Neuronal stem cell (in vitro differentiated cells): Measurements from ENCODE around the gene JDP2.
A peak's percentile ranks its signal among the peaks of the same experiment; 100 is the strongest.

Experiments used
- DNase-seq: peaks from one replicate; pipeline ENCODE4 v3.0.0-alpha.2; 2013; ENCODE audit warnings: low spot score
- H2AFZ ChIP-seq: one replicate; pipeline ENCODE4 v1.6.1; 2013; ENCODE audit warnings: mild to moderate bottlenecking, low read length, inconsistent platforms
- H2AK5ac ChIP-seq: 2 replicates; pipeline ENCODE4 v1.6.1; 2013; ENCODE audit warnings: low read depth, mild to moderate bottlenecking, inconsistent platforms, low read length, moderate library complexity, mixed read lengths
- H2BK120ac ChIP-seq: 2 replicates; pipeline ENCODE4 v1.6.1; 2013; ENCODE audit warnings: low read depth, mild to moderate bottlenecking, inconsistent platforms, low read length, moderate library complexity, mixed read lengths
- H2BK12ac ChIP-seq: one replicate; pipeline ENCODE4 v1.6.1; 2013; ENCODE audit warnings: low read length, inconsistent platforms
- H2BK15ac ChIP-seq: 2 replicates; pipeline ENCODE4 v1.6.1; 2013; ENCODE audit warnings: mild to moderate bottlenecking, low read length, inconsistent platforms, mixed read lengths
- H2BK5ac ChIP-seq: one replicate; pipeline ENCODE4 v1.6.1; 2013; ENCODE audit warnings: inconsistent platforms, mild to moderate bottlenecking, low read length, moderate library complexity
- H3K14ac ChIP-seq: one replicate; pipeline ENCODE4 v1.6.1; 2013; ENCODE audit warnings: low read length, inconsistent platforms
- H3K18ac ChIP-seq: 2 replicates; pipeline ENCODE4 v1.6.1; 2013; ENCODE audit warnings: low read length, inconsistent platforms
- H3K23ac ChIP-seq: 2 replicates; pipeline ENCODE4 v1.6.1; 2013; ENCODE audit warnings: low read depth, mild to moderate bottlenecking, mixed read lengths, low read length, inconsistent platforms; ENCODE audit not compliant: poor library complexity
- H3K27ac ChIP-seq: replicated peaks from 3 replicates; pipeline ENCODE4 v1.5.1; 2013; ENCODE audit warnings: low read length, inconsistent platforms
- H3K27me3 ChIP-seq, 3 experiments: 2 replicates each; pipeline ENCODE4 v1.6.1; 2013; ENCODE audit warnings: low read length in 3 of 3, mild to moderate bottlenecking in 2 of 3, inconsistent platforms in 1 of 3, low read depth in 1 of 3, mixed read lengths in 1 of 3, moderate library complexity in 1 of 3; ENCODE audit not compliant: control insufficient read depth in 3 of 3, insufficient read depth in 3 of 3
- H3K36me3 ChIP-seq, 2 donors: replicated peaks in 1 of 2; 2 replicates each; pipeline ENCODE4 v1.6.1; 2013; ENCODE audit warnings: low read length in 2 of 2; ENCODE audit not compliant: control insufficient read depth in 2 of 2, insufficient read depth in 2 of 2
- H3K4ac ChIP-seq: 2 replicates; pipeline ENCODE4 v1.6.1; 2013; ENCODE audit warnings: inconsistent platforms, mild to moderate bottlenecking, low read length, moderate library complexity
- H3K4me1 ChIP-seq, 2 donors: 1 replicate in 1 of 2; 2 replicates in 1 of 2; pipeline ENCODE4 v1.6.1; 2013; ENCODE audit warnings: low read length in 2 of 2, low read depth in 1 of 2; ENCODE audit not compliant: control insufficient read depth in 2 of 2, insufficient read depth in 1 of 2
- H3K4me2 ChIP-seq: one replicate; pipeline ENCODE4 v1.6.1; 2013; ENCODE audit warnings: mild to moderate bottlenecking, low read length, inconsistent platforms; ENCODE audit not compliant: insufficient read depth, poor library complexity, severe bottlenecking
- H3K4me3 ChIP-seq, 2 donors: 2 replicates each; pipeline ENCODE4 v1.5.1; 2013; ENCODE audit warnings: low read length in 2 of 2, mild to moderate bottlenecking in 2 of 2, inconsistent platforms in 1 of 2, moderate library complexity in 1 of 2
- H3K79me1 ChIP-seq: one replicate; pipeline ENCODE4 v1.6.1; 2013; ENCODE audit warnings: low read depth, mild to moderate bottlenecking, inconsistent platforms, low read length, moderate library complexity
- H3K9ac ChIP-seq: one replicate; pipeline ENCODE4 v1.6.1; 2013; ENCODE audit warnings: mild to moderate bottlenecking, low read depth, low read length, inconsistent platforms; ENCODE audit not compliant: poor library complexity
- H3K9me3 ChIP-seq, 2 donors: replicated peaks in 1 of 2; 2 replicates each; pipeline versions ENCODE3 to v1.6.1; 2013; ENCODE audit warnings: low read length in 2 of 2, mild to moderate bottlenecking in 2 of 2, inconsistent platforms in 1 of 2, low read depth in 1 of 2, mixed read lengths in 1 of 2, moderate library complexity in 1 of 2; ENCODE audit not compliant: control insufficient read depth in 2 of 2, insufficient read depth in 1 of 2
- H4K8ac ChIP-seq: one replicate; pipeline ENCODE4 v1.6.1; 2013; ENCODE audit warnings: low read depth, mild to moderate bottlenecking, inconsistent platforms, low read length, moderate library complexity
- H4K91ac ChIP-seq: one replicate; pipeline ENCODE4 v1.6.1; 2013; ENCODE audit warnings: low read length, low read depth, mild to moderate bottlenecking, inconsistent platforms; ENCODE audit not compliant: poor library complexity
- WGBS, 2 donors: extraction: QIAGEN DNeasy Blood & Tissue Kit; methylation state at CpG; one replicate each; pipeline ENCODE4 v1.1.7; 2013; ENCODE audit warnings: missing lambda C conversion rate in 2 of 2, mixed read lengths in 1 of 2; ENCODE audit not compliant: insufficient read length in 2 of 2, insufficient replicate concordance in 1 of 2; ENCODE audit errors: extremely low coverage in 2 of 2; 5-methylcytosine and 5-hydroxymethylcytosine counted together

JDP2 gene

GRCh38 chr14:75458305-75458704 lies 30.5 kb downstream of the JDP2 start:
- DNase-seq: no peak
- H3K9me3 ChIP-seq: no peaks in the 10 kb centered on the region
- H3K36me3 ChIP-seq: peaks cover 0 to 7% of the 10 kb centered on the region in 2 donors
- no peak overlapping the region for H4K91ac ChIP-seq
- no peak overlapping the region for H3K18ac ChIP-seq
- no peak overlapping the region for H3K4me3 ChIP-seq
- H3K23ac ChIP-seq: no peak overlapping the region
- H2BK12ac ChIP-seq: no peak overlapping the region
- no peak overlapping the region for H3K4ac ChIP-seq
- no CpG with 5 or more reads among the region's 3 CpGs for WGBS, 2 donors
- H3K27ac ChIP-seq: no peak overlapping the region
- H2AFZ ChIP-seq: no peak overlapping the region
- H3K79me1 ChIP-seq: no peaks in the 10 kb centered on the region
- no peak overlapping the region for H2BK5ac ChIP-seq
- H3K9ac ChIP-seq: no peak overlapping the region
- no peak overlapping the region for H2BK15ac ChIP-seq
- H3K27me3 ChIP-seq: no peaks in the 10 kb centered on the region
- no peak overlapping the region for H3K14ac ChIP-seq
- no peak overlapping the region for H2AK5ac ChIP-seq
- H2BK120ac ChIP-seq: no peak overlapping the region
- peaks cover 21 to 40% of the 10 kb centered on the region in 2 donors for H3K4me1 ChIP-seq
- H4K8ac ChIP-seq: no peak overlapping the region
- H3K4me2 ChIP-seq: no peak overlapping the region

GRCh38 chr14:75459099-75459741 lies 31.4 kb downstream of the JDP2 start:
- Histone ChIP-seq H3K27me3 (no peaks in the 10 kb centered on the region), H2AFZ (no peak overlapping the region), H2BK120ac (no peak overlapping the region), H4K8ac (no peak overlapping the region), H2BK15ac (peak overlapping the region; percentile 32), H3K4me1 (peaks cover 18 to 34% of the 10 kb centered on the region in 2 donors), H3K14ac (no peak overlapping the region), H4K91ac (no peak overlapping the region), H3K23ac (no peak overlapping the region), H3K18ac (peak overlapping the region; percentile 27), H3K9ac (peak overlapping the region; percentile 17), H3K9me3 (no peaks in the 10 kb centered on the region), H2AK5ac (peak overlapping the region; percentile 50), H3K4ac (no peak overlapping the region), H3K79me1 (no peaks in the 10 kb centered on the region), H3K4me2 (no peak overlapping the region), H2BK5ac (peak overlapping the region; percentile 33), H3K27ac (no peak overlapping the region), H2BK12ac (no peak overlapping the region), H3K36me3 (peaks cover 0 to 7% of the 10 kb centered on the region in 2 donors), H3K4me3 (no peak overlapping the region)
- WGBS, 2 donors: no CpG with 5 or more reads among the region's 12 CpGs
- DNase-seq: no peak

GRCh38 chr14:75459791-75460190 lies 32.0 kb downstream of the JDP2 start:
- no peak overlapping the region for H2BK15ac ChIP-seq
- no peak overlapping the region for H3K27ac ChIP-seq
- H3K9me3 ChIP-seq: no peaks in the 10 kb centered on the region
- H2BK12ac ChIP-seq: no peak overlapping the region
- H2AFZ ChIP-seq: no peak overlapping the region
- no peak overlapping the region for H4K8ac ChIP-seq
- H3K4ac ChIP-seq: no peak overlapping the region
- H3K18ac ChIP-seq: peak overlapping the region; percentile 27
- whole genome bisulfite sequencing, 2 donors: no CpG with 5 or more reads among the region's 1 CpG
- no peak overlapping the region for H2BK120ac ChIP-seq
- no peaks in the 10 kb centered on the region for H3K27me3 ChIP-seq
- no peak for DNase-seq
- no peak overlapping the region for H3K9ac ChIP-seq
- H3K79me1 ChIP-seq: no peaks in the 10 kb centered on the region
- no peak overlapping the region for H4K91ac ChIP-seq
- peaks cover 0 to 7% of the 10 kb centered on the region in 2 donors for H3K36me3 ChIP-seq
- peak overlapping the region; percentile 50 for H2AK5ac ChIP-seq
- H3K23ac ChIP-seq: no peak overlapping the region
- peaks cover 18 to 32% of the 10 kb centered on the region in 2 donors for H3K4me1 ChIP-seq
- no peak overlapping the region for H3K4me2 ChIP-seq
- no peak overlapping the region for H3K14ac ChIP-seq
- H2BK5ac ChIP-seq: peak overlapping the region; percentile 33
- H3K4me3 ChIP-seq: no peak overlapping the region

- no peak overlapping the region for H3K23ac ChIP-seq
- no peak overlapping the region for H3K4me3 ChIP-seq
- no CpG with 5 or more reads among the region's 6 CpGs for WGBS, 2 donors
- no peak overlapping the region for H4K8ac ChIP-seq
- no peak overlapping the region for H3K14ac ChIP-seq
- no peak overlapping the region for H2BK12ac ChIP-seq
- no peak for DNase-seq
- H3K9me3 ChIP-seq: no peaks in the 10 kb centered on the region
- no peak overlapping the region for H3K4ac ChIP-seq
- no peaks in the 10 kb centered on the region for H3K27me3 ChIP-seq
- H3K79me1 ChIP-seq: no peaks in the 10 kb centered on the region
- H3K4me1 ChIP-seq: peaks cover 18 to 28% of the 10 kb centered on the region in 2 donors
- H3K9ac ChIP-seq: no peak overlapping the region
- no peak overlapping the region for H2BK120ac ChIP-seq
- H2AK5ac ChIP-seq: no peak overlapping the region
- H3K36me3 ChIP-seq: peaks cover 0 to 7% of the 10 kb centered on the region in 2 donors
- no peak overlapping the region for H2BK5ac ChIP-seq
- no peak overlapping the region for H3K4me2 ChIP-seq
- H3K18ac ChIP-seq: peak overlapping the region; percentile 4
- no peak overlapping the region for H3K27ac ChIP-seq
- no peak overlapping the region for H2AFZ ChIP-seq
- no peak overlapping the region for H2BK15ac ChIP-seq
- no peak overlapping the region for H4K91ac ChIP-seq
Measured at GRCh38 chr14:75460394-75460793, 32.6 kb downstream of the JDP2 start.
